ENCODE results near the gene DHDH. TPM values are rescaled to one million over a fixed set of nuclear protein-coding genes. Genes with fewer than 3 reads are reported as not detected.

DHDH gene
- polyA plus RNA-seq, 3 donors: 0.38 TPM; not detected in 2

- Histone ChIP-seq H4K20me1 (ENCODE audit: insufficient read depth, low read length) (peaks cover 8% of the 10 kb centered on the region), H3K9ac (ENCODE audit: insufficient read depth, low read length, poor library complexity, severe bottlenecking) (no peak overlapping the region), H3K27ac (ENCODE audit: low read depth in 1 of 2, low read length in 2 of 2) (no peak overlapping the region), H3K4me2 (replicated peaks; ENCODE audit: extremely low read depth, low read length, poor library complexity, severe bottlenecking) (no peak overlapping the region), H3K27me3 (ENCODE audit: control insufficient read depth in 2 of 2, insufficient read depth in 2 of 2, low read length in 2 of 2) (no peaks in the 10 kb centered on the region), H3K9me3 (replicated peaks in 1 of 2; ENCODE audit: control insufficient read depth in 1 of 2, insufficient read depth in 1 of 2, low read length in 2 of 2) (no peaks in the 10 kb centered on the region), H3K79me2 (ENCODE audit: insufficient read depth, low read length) (peaks cover 53% of the 10 kb centered on the region), H3K4me1 (ENCODE audit: control insufficient read depth in 1 of 2, insufficient read depth in 2 of 2, low read length in 2 of 2) (peaks cover 25 to 40% of the 10 kb centered on the region in 2 donors), H3K4me3 (replicated peaks in 1 of 3; ENCODE audit: low read depth in 2 of 3, low read length in 3 of 3) (no peak overlapping the region), H3K36me3 (replicated peaks in 1 of 2; ENCODE audit: control insufficient read depth in 1 of 2, insufficient read depth in 2 of 2, low read length in 2 of 2) (peaks cover 25 to 47% of the 10 kb centered on the region in 2 donors), H2AFZ (ENCODE audit: insufficient read depth, low read depth, low read length, poor library complexity, severe bottlenecking) (no peak overlapping the region)
- no peak for DNase-seq
- H3K4me3 Mint-ChIP-seq: no peak overlapping the region
- peaks cover 26% of the 10 kb centered on the region for H3K4me1 Mint-ChIP-seq
- peaks cover 0 to 1% (median 0%) of the 10 kb centered on the region in 7 donors for H3K9me3 Mint-ChIP-seq
- peaks cover 0 to 5% (median 0%) of the 10 kb centered on the region in 3 donors for H3K27me3 Mint-ChIP-seq (ENCODE audit: low read depth in 3 of 3)
- TF ChIP-seq, protein P1, sequence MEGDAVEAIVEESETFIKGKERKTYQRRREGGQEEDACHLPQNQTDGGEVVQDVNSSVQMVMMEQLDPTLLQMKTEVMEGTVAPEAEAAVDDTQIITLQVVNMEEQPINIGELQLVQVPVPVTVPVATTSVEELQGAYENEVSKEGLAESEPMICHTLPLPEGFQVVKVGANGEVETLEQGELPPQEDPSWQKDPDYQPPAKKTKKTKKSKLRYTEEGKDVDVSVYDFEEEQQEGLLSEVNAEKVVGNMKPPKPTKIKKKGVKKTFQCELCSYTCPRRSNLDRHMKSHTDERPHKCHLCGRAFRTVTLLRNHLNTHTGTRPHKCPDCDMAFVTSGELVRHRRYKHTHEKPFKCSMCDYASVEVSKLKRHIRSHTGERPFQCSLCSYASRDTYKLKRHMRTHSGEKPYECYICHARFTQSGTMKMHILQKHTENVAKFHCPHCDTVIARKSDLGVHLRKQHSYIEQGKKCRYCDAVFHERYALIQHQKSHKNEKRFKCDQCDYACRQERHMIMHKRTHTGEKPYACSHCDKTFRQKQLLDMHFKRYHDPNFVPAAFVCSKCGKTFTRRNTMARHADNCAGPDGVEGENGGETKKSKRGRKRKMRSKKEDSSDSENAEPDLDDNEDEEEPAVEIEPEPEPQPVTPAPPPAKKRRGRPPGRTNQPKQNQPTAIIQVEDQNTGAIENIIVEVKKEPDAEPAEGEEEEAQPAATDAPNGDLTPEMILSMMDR (IDR thresholded peaks at IDR 0.05): no peak
- H3K36me3 Mint-ChIP-seq: peaks cover 31 to 55% of the 10 kb centered on the region in 2 donors
- intact Hi-C loops (cut with micrococcal nuclease): loop anchor here in 1 of 2 donors (10.0 kb wide), 1 partner anchor 666 kb away; the partner anchor contains the start of gene EMP3
- peak overlapping the region in 2 of 7 donors; percentile 6 to 87 for H3K27ac Mint-ChIP-seq
- 100% methylated on average over 1 of the region's 4 CpGs for WGBS (ENCODE audit: insufficient coverage)
These were observed 56.9 kb downstream of the DHDH start for GRCh38 chr19:48990400-48990799.

DNA sequence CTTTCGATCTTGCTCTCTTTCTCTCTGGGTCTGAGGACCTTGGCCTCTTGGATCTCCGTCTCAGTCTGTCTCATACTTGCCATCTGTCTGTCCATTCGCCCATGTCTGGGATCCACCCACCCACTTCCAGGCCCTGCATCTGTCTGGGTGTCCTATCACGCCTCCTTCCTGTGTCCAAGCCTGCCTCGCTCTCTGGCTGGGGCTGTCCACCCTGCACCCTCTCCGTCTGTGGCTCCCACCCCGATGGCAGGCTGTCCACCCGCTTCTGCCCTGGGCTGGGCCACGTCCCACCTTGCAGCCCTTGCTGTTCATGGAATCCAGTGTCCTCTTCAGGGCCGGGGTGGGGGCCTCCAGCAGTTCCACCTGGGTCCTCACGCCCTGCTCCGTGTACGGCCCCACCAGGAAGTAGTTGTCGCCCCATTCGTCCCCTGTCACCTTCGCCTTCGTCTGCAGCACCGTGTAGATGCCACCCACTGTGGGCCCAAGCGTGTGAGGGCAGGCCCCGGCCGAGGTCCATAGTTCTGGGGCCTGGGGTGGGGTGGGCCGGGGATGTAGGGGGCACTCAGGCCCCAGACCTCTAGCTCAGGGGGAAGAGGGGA lies 57.6 kb downstream of the DHDH start:
- H3K4me2 ChIP-seq (replicated peaks; ENCODE audit: extremely low read depth, low read length, poor library complexity, severe bottlenecking): no peak overlapping the region
- H3K36me3 Mint-ChIP-seq: peaks cover 25 to 50% of the 10 kb centered on the region in 2 donors

More for the DNA sequence above, 57.6 kb downstream of the DHDH start:
- WGBS (ENCODE audit: insufficient coverage): 97% methylated on average over 20 of the region's 22 CpGs
- peaks cover 18 to 40% of the 10 kb centered on the region in 2 donors for H3K36me3 ChIP-seq (replicated peaks in 1 of 2; ENCODE audit: control insufficient read depth in 1 of 2, insufficient read depth in 2 of 2, low read length in 2 of 2)
- Mint-ChIP-seq H3K4me3 (no peak overlapping the region), H3K4me1 (peaks cover 26% of the 10 kb centered on the region), H3K27ac (peak overlapping the region in 4 of 7 donors; percentile 59 to 76 (median 70)), H3K27me3 (ENCODE audit: low read depth in 3 of 3) (peaks cover 0 to 5% (median 0%) of the 10 kb centered on the region in 3 donors), H3K9me3 (peaks cover 0 to 1% (median 0%) of the 10 kb centered on the region in 7 donors)
- no peak overlapping the region for H3K4me3 ChIP-seq (replicated peaks in 1 of 3; ENCODE audit: low read depth in 2 of 3, low read length in 3 of 3)
- no peak overlapping the region for H3K9ac ChIP-seq (ENCODE audit: insufficient read depth, low read length, poor library complexity, severe bottlenecking)
- TF ChIP-seq, protein P1 (IDR thresholded peaks at IDR 0.05): no peak
- no peak for DNase-seq
- H4K20me1 ChIP-seq (ENCODE audit: insufficient read depth, low read length): peaks cover 8% of the 10 kb centered on the region
- no peaks in the 10 kb centered on the region for H3K27me3 ChIP-seq (ENCODE audit: control insufficient read depth in 2 of 2, insufficient read depth in 2 of 2, low read length in 2 of 2)
- H3K4me1 ChIP-seq (ENCODE audit: control insufficient read depth in 1 of 2, insufficient read depth in 2 of 2, low read length in 2 of 2): peaks cover 25 to 40% of the 10 kb centered on the region in 2 donors
- H3K9me3 ChIP-seq (replicated peaks in 1 of 2; ENCODE audit: control insufficient read depth in 1 of 2, insufficient read depth in 1 of 2, low read length in 2 of 2): no peaks in the 10 kb centered on the region
- intact Hi-C loops (cut with micrococcal nuclease): loop anchor here in 1 of 2 donors (10.0 kb wide), 1 partner anchor 666 kb away; the partner anchor contains the start of gene EMP3
- peak overlapping the region in 1 of 2 donors; percentile 94 for H3K27ac ChIP-seq (ENCODE audit: low read depth in 1 of 2, low read length in 2 of 2)
- H3K79me2 ChIP-seq (ENCODE audit: insufficient read depth, low read length): peaks cover 60% of the 10 kb centered on the region
- no peak overlapping the region for H2AFZ ChIP-seq (ENCODE audit: insufficient read depth, low read depth, low read length, poor library complexity, severe bottlenecking)

Measured in CD14-positive monocyte (primary cell).